GM12801 (cell line): ENCODE results near the gene TBC1D1.

Experiments
- TF ChIP-seq, protein P1 (sequence below): IDR thresholded peaks from one replicate; pipeline ENCODE4 v1.5.1; 2011; ENCODE audit warnings: control low read depth; ENCODE audit not compliant: insufficient read length; ENCODE audit errors: extremely low read depth

TBC1D1 gene

DNA sequence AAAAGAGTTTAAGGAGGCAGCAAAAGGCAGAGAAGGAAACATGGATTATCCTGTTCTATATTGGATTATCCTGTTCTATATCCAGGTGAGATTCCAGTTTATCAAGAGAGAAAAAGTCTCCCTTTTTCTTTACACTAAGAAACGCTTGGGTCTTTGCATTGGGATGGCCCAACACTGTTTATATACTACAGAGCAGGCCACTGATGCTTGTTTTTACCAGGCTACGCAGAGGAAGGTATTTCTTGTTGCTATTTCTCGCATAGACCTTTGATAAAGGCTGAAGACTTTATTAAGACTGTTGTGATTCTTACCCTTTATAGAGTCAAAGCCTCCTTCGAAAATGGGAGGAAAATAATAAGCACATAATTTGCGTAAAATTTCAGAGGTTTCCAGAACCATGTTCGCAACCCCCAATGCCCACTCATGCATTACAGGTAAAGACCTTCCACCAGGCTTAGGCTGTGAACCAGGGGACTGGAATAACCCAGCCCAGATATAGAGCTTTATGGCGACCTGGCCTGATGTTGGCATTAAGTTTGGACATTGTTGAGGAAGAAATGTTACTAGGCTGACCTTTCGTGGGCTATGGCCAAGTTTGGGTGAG, 287.6 kb downstream of the TBC1D1 start:
- TF ChIP-seq, protein P1, sequence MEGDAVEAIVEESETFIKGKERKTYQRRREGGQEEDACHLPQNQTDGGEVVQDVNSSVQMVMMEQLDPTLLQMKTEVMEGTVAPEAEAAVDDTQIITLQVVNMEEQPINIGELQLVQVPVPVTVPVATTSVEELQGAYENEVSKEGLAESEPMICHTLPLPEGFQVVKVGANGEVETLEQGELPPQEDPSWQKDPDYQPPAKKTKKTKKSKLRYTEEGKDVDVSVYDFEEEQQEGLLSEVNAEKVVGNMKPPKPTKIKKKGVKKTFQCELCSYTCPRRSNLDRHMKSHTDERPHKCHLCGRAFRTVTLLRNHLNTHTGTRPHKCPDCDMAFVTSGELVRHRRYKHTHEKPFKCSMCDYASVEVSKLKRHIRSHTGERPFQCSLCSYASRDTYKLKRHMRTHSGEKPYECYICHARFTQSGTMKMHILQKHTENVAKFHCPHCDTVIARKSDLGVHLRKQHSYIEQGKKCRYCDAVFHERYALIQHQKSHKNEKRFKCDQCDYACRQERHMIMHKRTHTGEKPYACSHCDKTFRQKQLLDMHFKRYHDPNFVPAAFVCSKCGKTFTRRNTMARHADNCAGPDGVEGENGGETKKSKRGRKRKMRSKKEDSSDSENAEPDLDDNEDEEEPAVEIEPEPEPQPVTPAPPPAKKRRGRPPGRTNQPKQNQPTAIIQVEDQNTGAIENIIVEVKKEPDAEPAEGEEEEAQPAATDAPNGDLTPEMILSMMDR = no peak

DNA sequence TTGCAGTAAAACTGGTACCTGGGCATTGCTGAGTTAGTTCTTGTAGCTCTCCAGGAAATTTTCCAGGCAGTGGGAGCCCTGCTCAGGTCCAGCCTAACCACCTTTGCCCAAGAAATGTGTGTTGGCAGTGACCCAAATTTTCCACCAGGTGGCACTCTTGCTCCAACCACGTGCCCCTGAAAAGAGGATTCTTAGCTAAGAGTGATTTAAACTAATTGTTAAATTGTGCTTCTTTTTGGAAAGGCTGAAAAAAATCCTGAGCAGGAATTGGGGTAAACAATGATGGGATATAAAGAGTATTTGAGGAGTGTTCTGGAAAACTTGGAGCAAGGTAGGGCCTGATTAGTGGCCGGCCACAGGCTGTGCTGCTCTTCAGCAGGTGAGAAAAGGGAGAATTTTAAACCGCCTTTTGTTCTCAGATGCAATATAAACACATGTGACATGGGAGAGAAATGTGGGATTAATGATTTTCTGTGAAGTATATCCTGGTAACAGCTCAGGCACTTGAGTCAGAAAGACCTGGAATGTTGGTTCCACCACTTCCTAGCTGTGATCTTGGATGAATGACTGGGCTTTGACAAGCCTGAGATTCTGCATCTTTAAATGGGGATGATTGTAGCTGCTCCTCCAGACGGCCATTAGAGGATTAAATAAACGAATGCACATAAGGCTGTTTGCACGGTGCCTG, 288.9 kb downstream of the TBC1D1 start:
- TF ChIP-seq, protein P1 = no peak

DNA sequence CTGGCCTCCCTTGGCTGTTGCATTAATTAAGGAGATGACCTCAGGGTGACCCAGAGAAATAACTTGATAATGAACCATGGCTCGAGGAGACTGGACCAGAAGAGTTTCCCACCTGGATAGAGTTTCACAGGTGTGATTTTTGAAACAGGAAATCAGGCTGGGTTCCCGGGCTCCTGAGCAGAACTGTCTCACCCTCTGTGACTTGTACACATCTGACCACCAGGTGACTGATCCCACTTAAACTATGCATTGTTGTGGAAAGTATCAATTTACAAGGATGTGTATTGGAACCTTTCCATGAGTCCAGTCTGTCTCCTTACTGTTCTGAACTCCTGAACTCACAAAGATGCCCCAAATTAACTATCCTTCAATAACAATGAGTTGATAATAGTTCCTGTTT, 289.6 kb downstream of the TBC1D1 start:
- TF ChIP-seq, protein P1 = no peak

DNA sequence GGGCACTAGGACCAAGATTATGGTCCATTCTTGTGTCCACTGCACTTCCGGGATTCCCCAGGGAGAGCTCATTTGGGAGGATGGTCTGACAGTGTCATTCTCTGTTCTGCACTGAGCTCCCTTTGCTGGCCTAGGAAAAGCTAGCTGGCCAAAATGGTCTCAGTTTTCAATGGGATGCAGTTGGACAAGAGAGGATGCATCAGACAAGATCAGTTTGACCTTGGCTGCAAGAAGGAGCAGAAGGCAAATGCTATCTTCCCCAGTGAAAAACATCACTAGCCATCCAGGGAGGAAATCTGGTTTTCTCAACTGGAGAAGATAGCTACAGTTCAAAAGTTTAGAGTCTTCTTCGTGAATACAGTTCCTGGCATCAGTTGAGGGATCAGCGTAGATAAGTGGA, 290.4 kb downstream of the TBC1D1 start:
- TF ChIP-seq, protein P1 = no peak

DNA sequence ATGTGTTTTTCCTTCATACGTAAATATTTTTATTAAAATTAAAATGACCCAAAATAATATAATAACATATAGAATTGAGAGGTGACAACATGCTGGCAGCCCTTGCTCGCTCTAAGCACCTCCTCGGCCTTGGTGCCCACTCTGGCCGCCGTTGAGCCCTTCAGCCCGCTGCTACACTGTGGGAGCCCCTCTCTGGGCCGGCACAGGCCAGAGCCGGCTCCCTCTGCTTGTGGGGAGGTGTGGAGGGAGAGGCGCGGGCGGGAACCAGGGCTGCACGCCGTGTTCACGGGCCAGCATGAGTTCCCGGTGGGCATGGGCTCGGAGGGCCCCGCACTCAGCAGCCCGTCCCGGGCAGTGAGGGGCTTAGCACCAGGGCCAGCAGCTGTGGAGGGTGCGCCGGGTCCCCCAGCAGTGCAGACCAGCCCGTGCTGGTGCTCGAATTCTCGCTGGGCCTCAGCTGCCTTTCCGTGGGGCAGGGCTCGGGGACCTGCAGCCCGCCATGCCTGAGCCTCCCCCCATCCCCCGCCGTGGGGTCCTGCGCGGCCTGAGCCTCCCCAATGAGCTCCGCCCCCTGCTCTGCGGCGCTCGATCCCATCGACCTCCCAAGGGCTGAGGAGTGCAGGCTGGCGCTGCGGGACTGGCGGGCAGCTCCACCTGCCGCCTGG, 291.6 kb downstream of the TBC1D1 start:
- TF ChIP-seq, protein P1 = no peak

DNA sequence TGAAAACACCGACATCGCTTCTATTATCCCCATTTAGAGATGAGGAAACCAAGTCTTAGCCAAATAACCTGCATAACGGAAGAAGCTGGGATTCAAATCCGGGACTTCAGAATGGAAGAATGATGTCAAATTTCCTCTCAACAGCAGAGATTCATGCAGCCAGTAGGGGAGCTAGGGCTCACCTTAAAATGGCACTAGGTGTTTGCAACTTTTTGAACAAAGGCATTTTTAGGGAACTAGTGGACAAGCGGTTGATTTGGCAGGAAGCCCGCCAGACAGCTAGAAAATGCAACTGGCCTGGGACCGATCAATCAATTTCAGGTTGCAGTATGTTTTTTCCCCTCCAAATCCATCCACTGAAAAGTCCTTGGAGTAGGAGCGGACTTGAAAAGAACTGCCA, 293.5 kb downstream of the TBC1D1 start:
- TF ChIP-seq, protein P1 = no peak

DNA sequence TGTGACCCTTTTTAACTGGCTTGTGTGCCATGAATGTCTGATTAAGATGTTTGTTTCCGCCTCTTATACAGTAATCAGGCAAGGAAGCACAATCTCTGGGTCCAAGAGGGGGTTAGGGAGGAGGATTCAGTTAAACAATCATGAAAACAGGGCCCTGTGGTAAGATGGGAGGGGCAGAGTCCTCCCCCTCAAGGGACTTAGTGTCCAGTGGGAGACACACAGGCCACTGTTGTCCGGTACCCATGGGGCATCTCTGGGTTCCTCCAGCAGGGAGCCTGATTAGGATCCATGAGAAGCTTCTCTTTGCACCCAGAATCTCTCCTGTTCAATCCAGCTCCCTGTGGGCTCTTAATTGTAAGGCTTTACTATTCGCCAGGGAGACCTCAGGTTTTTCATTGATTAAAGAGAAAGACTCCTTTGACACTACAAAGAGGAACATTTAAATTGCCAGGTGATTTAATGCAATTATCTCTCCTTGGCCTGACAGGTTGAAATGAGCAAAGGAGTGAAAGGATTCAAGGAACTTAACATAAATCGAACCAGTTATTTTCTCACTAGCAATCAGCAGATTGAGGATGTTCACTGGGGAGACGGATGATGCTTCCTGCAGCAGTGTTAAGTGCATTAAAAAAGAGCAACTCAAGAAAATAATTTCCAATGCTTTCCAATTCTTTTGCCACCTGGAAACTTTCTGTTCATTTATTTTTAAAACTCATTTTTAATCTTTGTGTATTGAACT, 294.7 kb downstream of the TBC1D1 start:
- TF ChIP-seq, protein P1 = no peak
